Suprapubic skin (tissue), 4 donors: Measurements from ENCODE around the gene MRPL23. TPM values are rescaled to one million over a fixed set of nuclear protein-coding genes. Genes with fewer than 3 reads are reported as not detected.
A peak's percentile ranks its signal among the peaks of the same experiment; 100 is the strongest.

Source experiments
- DNase-seq, 2 donors: peaks; one replicate each; pipeline ENCODE4 v3.0.0-alpha.2; 2019; ENCODE audit warnings: low spot score in 2 of 2
- H3K27ac ChIP-seq: fragments of 200-600 bp; sonication (generic); one replicate; pipeline ENCODE4 v1.5.1; 2019
- H3K27me3 ChIP-seq: fragments of 200-600 bp; sonication (generic); one replicate; pipeline ENCODE4 v1.5.1; 2019
- H3K36me3 ChIP-seq: fragments of 200-600 bp; sonication (generic); one replicate; pipeline ENCODE4 v1.5.1; 2019
- H3K4me1 ChIP-seq: fragments of 200-600 bp; sonication (generic); one replicate; pipeline ENCODE4 v1.5.1; 2019
- H3K4me3 ChIP-seq: fragments of 200-600 bp; sonication (generic); one replicate; pipeline ENCODE4 v1.5.1; 2019; ENCODE audit warnings: mild to moderate bottlenecking
- H3K9me3 ChIP-seq: fragments of 200-600 bp; sonication (generic); one replicate; pipeline ENCODE4 v1.5.1; 2019
- CTCF ChIP-seq, 2 donors: fragments of 200-600 bp in 1 of 2; fragments of 450-650 bp in 1 of 2; sonication (generic) in 1 of 2; IDR thresholded peaks; one replicate each; pipeline ENCODE4 v1.5.1; 2016 to 2019; ENCODE audit warnings: antibody characterized with exemption in 2 of 2, mild to moderate bottlenecking in 1 of 2, moderate library complexity in 1 of 2
- EP300 ChIP-seq: sonication (generic); formaldehyde crosslinking; IDR thresholded peaks from one replicate; pipeline ENCODE4 v1.6.1; 2017; ENCODE audit warnings: antibody characterized with exemption
- POLR2A ChIP-seq, 2 donors: fragments of 450-650 bp; IDR thresholded peaks; one replicate each; pipeline ENCODE4 v1.6.1; 2017; ENCODE audit warnings: antibody characterized with exemption in 2 of 2, mild to moderate bottlenecking in 2 of 2, moderate library complexity in 2 of 2
- POLR2AphosphoS5 ChIP-seq, 3 donors: sonication (generic); formaldehyde crosslinking; IDR thresholded peaks; one replicate each; pipeline ENCODE4 v1.6.1; 2017; ENCODE audit warnings: antibody characterized with exemption in 3 of 3
- WGBS: methylation state at CpG from one replicate; pipeline ENCODE4 v1.1.5; 2018; 5-methylcytosine and 5-hydroxymethylcytosine counted together
- total RNA-seq, 4 donors: library from RNA; depleted of rRNA; stranded (reverse); fragments of >200 nt; gene quantifications; one replicate each; pipeline ENCODE4 v1.1.0, GENCODE V29; 2016

Gene MRPL23
- total RNA-seq, 4 donors from 2014 or later = 76.9 to 115 (median 103) TPM

- TF ChIP-seq POLR2A (IDR thresholded peaks at IDR 0.05) (no peak), POLR2AphosphoS5 (IDR thresholded peaks at IDR 0.05) (no peak), EP300 (no peak), CTCF (IDR thresholded peaks at IDR 0.05) (no peak)
- H3K4me3 ChIP-seq = no peak within 1 kb of the TSS
- H3K4me1 ChIP-seq = peaks cover 55% of the 10 kb centered on the region
Measured at GRCh38 chr11:1919391-1920127, 27.6 kb upstream of the MRPL23 start, which contains the start of gene TNNT3. Gene TNNT3 (plus strand): TSS chr11:1919703. CDS start chr11:1922875, 3,172 bp downstream.

GRCh38 chr11:1920128-1920908 is 26.8 kb upstream of the MRPL23 start:
- Histone ChIP-seq H3K27ac (no peak overlapping the region), H3K4me1 (peaks cover 59% of the 10 kb centered on the region), H3K9me3 (no peaks in the 10 kb centered on the region), H3K36me3 (no peaks in the 10 kb centered on the region), H3K4me3 (no peak overlapping the region), H3K27me3 (no peaks in the 10 kb centered on the region)
- TF ChIP-seq EP300 = no peak
- no peak for TF ChIP-seq CTCF (IDR thresholded peaks at IDR 0.05)
- TF ChIP-seq POLR2A (IDR thresholded peaks at IDR 0.05) = no peak
- no peak for TF ChIP-seq POLR2AphosphoS5 (IDR thresholded peaks at IDR 0.05)
- WGBS = 82% methylated on average over 10 of the region's 25 CpGs
- peak in 1 of 2 donors; percentile 61 for DNase-seq

More at GRCh38 chr11:1919391-1920127, 27.6 kb upstream of the MRPL23 start, which contains the start of gene TNNT3:
- Histone ChIP-seq H3K27me3 (no peaks in the 10 kb centered on the region), H3K36me3 (no peaks in the 10 kb centered on the region), H3K9me3 (no peaks in the 10 kb centered on the region), H3K27ac (no peak within 1 kb of the TSS)
- WGBS = 74% methylated on average over 26 of the region's 31 CpGs
- peak in 1 of 2 donors; percentile 66 for DNase-seq

GRCh38 chr11:1920909-1921573 is 26.1 kb upstream of the MRPL23 start:
- Histone ChIP-seq H3K36me3 (no peaks in the 10 kb centered on the region), H3K27me3 (no peaks in the 10 kb centered on the region), H3K4me3 (no peak overlapping the region), H3K27ac (peak overlapping the region; percentile 12), H3K4me1 (peaks cover 59% of the 10 kb centered on the region), H3K9me3 (no peaks in the 10 kb centered on the region)
- 43% methylated on average over 9 of the region's 21 CpGs for whole genome bisulfite sequencing
- peak in 1 of 2 donors; percentile 64 for DNase-seq
- no peak for TF ChIP-seq EP300
- TF ChIP-seq POLR2AphosphoS5 (IDR thresholded peaks at IDR 0.05) = no peak
- no peak for TF ChIP-seq CTCF (IDR thresholded peaks at IDR 0.05)
- TF ChIP-seq POLR2A (IDR thresholded peaks at IDR 0.05) = no peak

GRCh38 chr11:1921574-1922141 is 25.5 kb upstream of the MRPL23 start:
- Histone ChIP-seq H3K27me3 (no peaks in the 10 kb centered on the region), H3K4me3 (no peak overlapping the region), H3K4me1 (peaks cover 54% of the 10 kb centered on the region), H3K36me3 (no peaks in the 10 kb centered on the region), H3K27ac (peak overlapping the region; percentile 12), H3K9me3 (no peaks in the 10 kb centered on the region)
- peak in 1 of 2 donors; percentile 74 for DNase-seq
- 42% methylated on average over 16 of the region's 18 CpGs for WGBS
- no peak for TF ChIP-seq POLR2AphosphoS5 (IDR thresholded peaks at IDR 0.05)

GRCh38 chr11:1922481-1923081 is 24.6 kb upstream of the MRPL23 start:
- H3K4me3 ChIP-seq = no peak overlapping the region
- TF ChIP-seq POLR2AphosphoS5 (IDR thresholded peaks at IDR 0.05) = no peak
- no peak for TF ChIP-seq POLR2A (IDR thresholded peaks at IDR 0.05)
- no peak for TF ChIP-seq CTCF (IDR thresholded peaks at IDR 0.05)
- no peak for TF ChIP-seq EP300
- H3K27ac ChIP-seq = no peak overlapping the region
- no peaks in the 10 kb centered on the region for H3K9me3 ChIP-seq
- peaks cover 44% of the 10 kb centered on the region for H3K4me1 ChIP-seq
- 70% methylated on average over 8 of the region's 14 CpGs for WGBS
- no peak for DNase-seq
- H3K27me3 ChIP-seq = no peaks in the 10 kb centered on the region
- H3K36me3 ChIP-seq = no peaks in the 10 kb centered on the region
